Hepatic stellate cell (primary cell): ENCODE measurements around the gene PDE6D.

ENCODE experiments used
- DNase-seq: peaks from one replicate; pipeline ENCODE4 v3.0.0; 2011; ENCODE audit warnings: low spot score

Gene PDE6D

GRCh38 chr2:231682603-231683291 is 98.3 kb downstream of the PDE6D start:
- no peak for DNase-seq
